Psoas muscle (tissue), 8 donors: ENCODE data around the gene RPS15. TPM values are rescaled to one million over a fixed set of nuclear protein-coding genes. Genes with fewer than 3 reads are reported as not detected.
A peak's percentile ranks its signal among the peaks of the same experiment; 100 is the strongest.

Experiments used
- ATAC-seq, 4 donors: fragments of 200-7000 bp; cut with Tn5 transposase; one replicate each; pipeline ENCODE4 v1.9.1; 2020; ENCODE audit warnings: moderate library complexity in 3 of 4, mild to moderate bottlenecking in 2 of 4
- DNase-seq, 2 donors: peaks; one replicate each; pipeline ENCODE4 v3.0.0-alpha.2; 2020
- H3K27ac ChIP-seq: fragments of 200-600 bp; one replicate; pipeline ENCODE4 v1.8.0; 2022
- H3K27me3 ChIP-seq, 3 donors: fragments of 200-600 bp in 1 of 3; one replicate each; pipeline versions ENCODE4 v1.6.1 to v1.8.0; 2013 to 2022; ENCODE audit warnings: low read length in 2 of 3, mild to moderate bottlenecking in 2 of 3, moderate library complexity in 1 of 3; ENCODE audit not compliant: insufficient read depth in 3 of 3
- H3K36me3 ChIP-seq, 2 donors: fragments of 200-600 bp in 1 of 2; one replicate each; pipeline versions ENCODE4 v1.6.1 to v1.8.0; 2013 to 2022; ENCODE audit warnings: low read depth in 1 of 2, mild to moderate bottlenecking in 1 of 2, moderate library complexity in 1 of 2; ENCODE audit not compliant: insufficient read depth in 1 of 2
- H3K4me1 ChIP-seq: fragments of 200-600 bp; one replicate; pipeline ENCODE4 v1.8.0; 2022
- H3K4me3 ChIP-seq: fragments of 200-600 bp; one replicate; pipeline ENCODE4 v1.8.0; 2022; ENCODE audit warnings: mild to moderate bottlenecking
- H3K9me3 ChIP-seq: fragments of 200-600 bp; one replicate; pipeline ENCODE4 v1.8.0; 2022
- WGBS, 3 donors: extraction: QIAGEN DNeasy Blood & Tissue Kit; methylation state at CpG; one replicate each; pipeline versions ENCODE4 v1.1.6 to v1.1.7; 2013; 5-methylcytosine and 5-hydroxymethylcytosine counted together
- intact Hi-C, 2 donors: fragments of 100-400 bp; cut with DNase I; formaldehyde crosslinking; loops; one replicate each; pipeline versions ENCODE4 v1.11.0 to v1.14.2; 2022
- polyA plus RNA-seq, 3 donors: library from polyadenylated mRNA; stranded (reverse); fragments of 200-250 nt; gene quantifications; one replicate each; pipeline ENCODE4 v1.2.3, GENCODE V29; 2013
- total RNA-seq, 4 donors: library from RNA; stranded (reverse); fragmentation: NEBNext Ultra II Directional in 2 of 4; extraction: Animal tissue kit (Norgen Biotek cat#: 25700) in 2 of 4; gene quantifications; one replicate each; pipeline versions ENCODE4 v1.2.1 to v1.2.4, GENCODE V29; 2021 to 2023
- TF ChIP-seq, protein P1 (sequence below): fragments of 200-600 bp; IDR thresholded peaks from one replicate; pipeline ENCODE4 v1.8.0; 2022; ENCODE audit warnings: antibody characterized with exemption
- donor health status: healthy with polysubstance abuse.
- donor health status: DM: no; HTN: no; CAD: no; lungs with moderate emphysema.
- donor health status: Bipolar disorder and iron deficiency.
- donor health status: healthy.
- donor health status: DM: yes; HTN: yes; CAD: no.
- donor health status: DM: no; HTN: no; CAD: no.
- donor health status: DM: no; HTN: no; CAD: no.
- donor health status: DM: yes; HTN: yes; CAD: no.

Gene RPS15
- total and polyA plus RNA-seq, 7 donors, result 697 to 4,077 (median 992) TPM

DNA sequence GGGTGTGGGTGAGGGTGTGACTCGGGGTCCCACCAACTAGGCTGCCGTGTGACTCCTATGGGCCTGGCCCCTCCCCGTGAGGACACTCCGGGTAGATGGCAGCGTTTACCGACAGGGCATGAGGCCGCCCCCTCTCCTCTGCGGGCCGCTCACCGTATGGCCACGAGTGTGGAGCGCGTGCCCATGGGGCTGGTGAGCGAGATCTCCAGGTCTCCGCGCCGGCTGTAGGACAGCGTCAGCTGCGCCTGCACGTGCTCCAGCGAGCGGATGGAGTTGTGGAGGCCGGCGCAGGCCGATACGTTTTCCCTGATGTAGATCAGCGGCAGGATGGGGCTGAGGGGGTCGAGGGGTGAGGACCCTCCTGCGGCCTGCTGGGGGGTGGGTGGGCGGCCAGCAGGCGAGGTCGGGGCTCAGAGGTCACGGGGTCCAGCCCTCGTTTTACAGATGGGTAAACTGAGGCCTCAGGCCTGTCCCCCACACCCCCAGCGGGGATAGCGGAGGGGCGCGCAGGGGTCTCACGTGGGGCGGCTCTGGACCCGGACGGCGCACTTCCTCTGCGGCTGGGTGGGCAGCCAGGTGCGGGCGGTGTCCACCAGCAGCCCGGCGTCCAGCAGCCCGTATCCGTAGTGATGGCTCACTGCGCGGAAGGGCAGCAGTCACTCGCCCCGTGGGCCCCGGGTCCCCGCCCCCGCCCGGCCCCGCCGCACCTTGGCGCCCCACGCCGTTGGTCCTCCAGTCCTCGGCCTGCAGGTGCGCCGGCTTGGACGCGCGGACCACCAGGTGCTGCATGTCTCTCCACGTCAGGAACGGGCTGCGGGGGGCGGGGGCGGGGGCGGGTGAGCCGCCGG is 45.2 kb downstream of the RPS15 start:
- no peaks in the 10 kb centered on the region for H3K9me3 ChIP-seq
- ATAC-seq (no peak), DNase-seq (peak; percentile 13 to 46)
- no peaks in the 10 kb centered on the region for H3K27me3 ChIP-seq
- H3K4me1 ChIP-seq, result no peaks in the 10 kb centered on the region
- no peak overlapping the region for H3K27ac ChIP-seq
- intact Hi-C loops, result no loop called here
- no peaks in the 10 kb centered on the region for H3K36me3 ChIP-seq
- TF ChIP-seq, protein P1, sequence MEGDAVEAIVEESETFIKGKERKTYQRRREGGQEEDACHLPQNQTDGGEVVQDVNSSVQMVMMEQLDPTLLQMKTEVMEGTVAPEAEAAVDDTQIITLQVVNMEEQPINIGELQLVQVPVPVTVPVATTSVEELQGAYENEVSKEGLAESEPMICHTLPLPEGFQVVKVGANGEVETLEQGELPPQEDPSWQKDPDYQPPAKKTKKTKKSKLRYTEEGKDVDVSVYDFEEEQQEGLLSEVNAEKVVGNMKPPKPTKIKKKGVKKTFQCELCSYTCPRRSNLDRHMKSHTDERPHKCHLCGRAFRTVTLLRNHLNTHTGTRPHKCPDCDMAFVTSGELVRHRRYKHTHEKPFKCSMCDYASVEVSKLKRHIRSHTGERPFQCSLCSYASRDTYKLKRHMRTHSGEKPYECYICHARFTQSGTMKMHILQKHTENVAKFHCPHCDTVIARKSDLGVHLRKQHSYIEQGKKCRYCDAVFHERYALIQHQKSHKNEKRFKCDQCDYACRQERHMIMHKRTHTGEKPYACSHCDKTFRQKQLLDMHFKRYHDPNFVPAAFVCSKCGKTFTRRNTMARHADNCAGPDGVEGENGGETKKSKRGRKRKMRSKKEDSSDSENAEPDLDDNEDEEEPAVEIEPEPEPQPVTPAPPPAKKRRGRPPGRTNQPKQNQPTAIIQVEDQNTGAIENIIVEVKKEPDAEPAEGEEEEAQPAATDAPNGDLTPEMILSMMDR, result no peak
- 89 to 92% (median 91%) methylated on average over 70 to 77 of the region's 77 CpGs for WGBS, 3 donors
- H3K4me3 ChIP-seq, result no peak overlapping the region

DNA sequence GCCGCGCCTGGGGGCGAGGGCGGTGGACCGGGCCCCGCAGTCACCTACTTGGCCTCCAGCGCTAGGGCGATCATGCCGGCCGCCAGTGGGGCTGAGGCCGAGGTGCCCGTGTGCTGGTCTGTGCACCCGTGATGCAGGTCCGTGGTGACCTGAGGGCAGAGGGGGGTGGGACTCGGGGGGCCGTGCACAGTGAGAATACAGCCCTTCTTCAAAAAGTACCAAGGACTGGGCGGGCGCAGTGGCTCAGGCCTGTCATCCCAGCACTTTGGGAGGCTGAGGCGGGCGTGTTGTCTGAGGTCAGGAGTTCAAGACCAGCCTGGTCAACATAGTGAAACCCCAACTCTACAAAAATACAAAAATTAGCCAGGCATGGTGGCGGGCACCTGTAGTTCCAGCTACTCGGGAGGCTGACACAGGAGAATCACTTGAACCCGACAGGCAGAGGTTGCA is 45.8 kb downstream of the RPS15 start:
- peak in 1 of 2 donors; percentile 23 for DNase-seq
- intact Hi-C loops, result no loop called here
- TF ChIP-seq, protein P1, result no peak
- Histone ChIP-seq H3K4me1 (no peaks in the 10 kb centered on the region), H3K27ac (no peak overlapping the region), H3K4me3 (no peak overlapping the region), H3K9me3 (no peaks in the 10 kb centered on the region), H3K27me3 (no peaks in the 10 kb centered on the region), H3K36me3 (no peaks in the 10 kb centered on the region)
- WGBS, 3 donors, result 88 to 93% (median 88%) methylated on average over 21 to 23 of the region's 23 CpGs
- ATAC-seq, result no peak

DNA sequence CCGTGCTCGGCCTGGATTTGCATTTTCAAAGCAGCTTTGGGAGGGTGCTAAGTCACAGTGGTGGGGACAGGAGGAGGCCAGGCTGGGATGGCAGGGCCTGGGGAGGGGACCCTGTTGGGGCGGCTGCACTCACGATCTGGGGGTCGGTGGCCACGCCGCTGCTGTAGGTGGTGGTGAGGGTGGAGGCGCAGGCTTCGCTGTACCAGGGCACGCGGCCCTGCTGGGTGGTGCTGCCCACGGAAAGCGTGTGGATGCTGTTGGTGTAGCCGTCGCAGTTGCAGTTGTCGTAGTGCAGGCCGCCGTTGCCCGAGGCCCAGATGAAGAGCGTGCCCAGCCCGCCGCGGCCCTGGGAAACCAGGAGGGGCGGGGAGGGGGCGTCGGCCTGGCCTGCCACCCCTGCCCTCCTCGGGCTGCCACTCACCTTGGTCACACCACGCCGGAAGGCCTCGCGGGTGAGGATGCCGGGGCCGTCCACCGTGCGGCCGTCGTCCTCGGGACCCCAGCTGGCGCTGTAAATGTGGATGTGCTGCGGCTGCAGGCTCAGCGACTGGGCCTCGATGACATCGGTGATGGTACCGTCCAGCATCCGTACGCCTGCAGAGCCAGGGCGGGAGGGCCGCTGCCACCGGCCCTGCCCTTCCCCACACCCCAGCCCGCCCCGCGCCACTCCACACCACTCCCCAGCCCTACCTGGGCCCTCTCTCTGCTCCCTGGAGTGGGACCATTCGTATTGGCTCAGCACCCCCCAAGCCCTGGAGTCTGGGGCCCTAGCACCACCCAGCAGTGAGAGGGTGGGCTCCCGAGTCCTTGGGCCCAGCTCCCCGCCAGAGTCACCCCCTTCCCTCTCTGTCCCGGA is 48.8 kb downstream of the RPS15 start:
- H3K27me3 ChIP-seq, result no peaks in the 10 kb centered on the region
- no peak overlapping the region for H3K27ac ChIP-seq
- no peaks in the 10 kb centered on the region for H3K9me3 ChIP-seq
- ATAC-seq, result no peak
- peak in 1 of 2 donors; percentile 42 for DNase-seq
- no peaks in the 10 kb centered on the region for H3K36me3 ChIP-seq
- intact Hi-C loops, result no loop called here
- TF ChIP-seq, protein P1, result no peak
- H3K4me3 ChIP-seq, result no peak overlapping the region
- peaks cover 7% of the 10 kb centered on the region for H3K4me1 ChIP-seq
- WGBS, 3 donors, result 92% methylated on average over 47 to 56 of the region's 56 CpGs

DNA sequence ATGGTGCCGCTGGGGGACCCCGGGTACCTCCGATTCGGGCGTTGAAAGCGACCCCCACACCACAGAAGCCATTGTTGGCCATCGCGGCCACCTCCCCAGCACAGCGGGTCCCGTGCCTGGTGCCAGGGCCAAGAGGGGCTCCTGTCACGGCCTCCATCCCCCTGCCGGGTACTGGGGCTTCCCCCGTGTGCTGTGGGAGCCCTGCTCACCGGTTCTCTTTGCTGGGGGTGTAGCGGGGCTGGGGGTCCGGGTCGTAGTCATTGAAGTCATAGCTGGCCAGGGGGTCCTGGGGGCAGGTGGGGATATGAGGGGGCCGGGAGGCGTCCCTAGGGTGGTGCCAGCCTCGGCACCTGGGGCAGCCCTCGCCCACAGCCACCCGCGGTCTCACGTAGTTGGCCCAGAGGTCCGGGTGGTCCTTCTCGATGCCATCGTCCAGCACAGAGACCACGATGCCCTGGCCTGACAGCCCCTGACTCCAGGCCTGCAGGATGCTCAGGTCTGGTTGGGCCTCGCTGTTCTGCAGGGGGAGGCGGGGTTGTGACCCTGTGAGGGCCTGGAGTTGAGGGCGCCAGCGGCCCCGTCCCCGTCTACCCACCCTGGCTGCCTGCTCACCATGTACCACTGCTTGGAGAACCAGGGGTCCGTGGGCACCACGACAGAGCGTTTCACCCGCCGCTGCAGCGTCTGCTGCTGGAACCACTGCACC is 49.5 kb downstream of the RPS15 start:
- H3K4me1 ChIP-seq, result peaks cover 7% of the 10 kb centered on the region
- WGBS, 3 donors, result 88 to 93% (median 89%) methylated on average over 29 to 40 of the region's 40 CpGs
- H3K36me3 ChIP-seq, result no peaks in the 10 kb centered on the region
- H3K9me3 ChIP-seq, result no peaks in the 10 kb centered on the region
- H3K27me3 ChIP-seq, result no peaks in the 10 kb centered on the region
- DNase-seq (peak; percentile 11 to 53), ATAC-seq (no peak)
- TF ChIP-seq, protein P1, result no peak
- intact Hi-C loops, result no loop called here
- H3K27ac ChIP-seq, result no peak overlapping the region
- H3K4me3 ChIP-seq, result no peak overlapping the region
